ENCODE data around the gene SNX1. TPM values are rescaled to one million over a fixed set of nuclear protein-coding genes. Genes with fewer than 3 reads are reported as not detected.

SNX1 gene
- total and polyA plus RNA-seq, 10 of the 15 experiments (the other 5 are each of a cell fraction or from before 2014, with no cell fraction given) = 17.8 to 115 (median 96.3) TPM

DNA sequence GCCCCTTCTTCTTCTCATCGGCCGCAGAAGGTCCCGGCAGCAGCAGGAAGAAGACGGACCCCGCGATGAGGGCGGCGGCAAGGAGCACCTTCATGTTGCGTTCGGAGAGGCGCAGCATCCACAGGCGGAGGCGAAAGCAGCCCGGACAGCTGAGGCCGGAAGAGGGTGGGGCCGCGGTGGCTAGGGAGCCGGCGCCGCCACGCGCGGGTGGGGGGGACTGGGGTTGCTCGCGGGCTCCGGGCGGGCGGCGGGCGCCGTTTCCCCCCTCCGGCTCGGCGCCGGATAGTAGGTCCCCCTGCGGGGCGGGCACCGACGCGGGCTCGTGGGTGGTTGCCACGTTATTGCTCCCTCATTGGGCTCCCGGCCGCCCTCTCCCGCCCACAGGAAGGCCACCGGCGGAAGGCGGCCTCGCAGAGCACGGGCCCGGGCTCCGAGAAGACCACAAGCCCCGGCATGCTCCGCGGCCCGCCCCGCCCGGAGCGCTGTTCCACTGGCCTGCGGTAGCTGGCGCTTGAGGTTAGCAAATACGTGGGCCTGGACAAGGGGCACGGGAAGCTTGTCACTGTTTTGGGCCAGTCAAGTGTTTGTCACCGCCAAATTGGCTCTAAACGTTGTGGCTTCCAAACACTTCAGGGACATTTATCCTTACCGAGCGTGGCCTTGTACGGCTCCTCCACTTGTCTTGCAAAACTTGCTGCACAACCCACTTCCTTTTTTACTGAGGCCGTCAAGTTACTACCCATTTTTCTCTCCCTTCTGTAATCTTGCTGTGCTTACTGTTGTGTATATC is 67.3 kb downstream of the SNX1 start, which contains the start of gene PPIB (continued):
- TF ChIP-seq, protein P1, sequence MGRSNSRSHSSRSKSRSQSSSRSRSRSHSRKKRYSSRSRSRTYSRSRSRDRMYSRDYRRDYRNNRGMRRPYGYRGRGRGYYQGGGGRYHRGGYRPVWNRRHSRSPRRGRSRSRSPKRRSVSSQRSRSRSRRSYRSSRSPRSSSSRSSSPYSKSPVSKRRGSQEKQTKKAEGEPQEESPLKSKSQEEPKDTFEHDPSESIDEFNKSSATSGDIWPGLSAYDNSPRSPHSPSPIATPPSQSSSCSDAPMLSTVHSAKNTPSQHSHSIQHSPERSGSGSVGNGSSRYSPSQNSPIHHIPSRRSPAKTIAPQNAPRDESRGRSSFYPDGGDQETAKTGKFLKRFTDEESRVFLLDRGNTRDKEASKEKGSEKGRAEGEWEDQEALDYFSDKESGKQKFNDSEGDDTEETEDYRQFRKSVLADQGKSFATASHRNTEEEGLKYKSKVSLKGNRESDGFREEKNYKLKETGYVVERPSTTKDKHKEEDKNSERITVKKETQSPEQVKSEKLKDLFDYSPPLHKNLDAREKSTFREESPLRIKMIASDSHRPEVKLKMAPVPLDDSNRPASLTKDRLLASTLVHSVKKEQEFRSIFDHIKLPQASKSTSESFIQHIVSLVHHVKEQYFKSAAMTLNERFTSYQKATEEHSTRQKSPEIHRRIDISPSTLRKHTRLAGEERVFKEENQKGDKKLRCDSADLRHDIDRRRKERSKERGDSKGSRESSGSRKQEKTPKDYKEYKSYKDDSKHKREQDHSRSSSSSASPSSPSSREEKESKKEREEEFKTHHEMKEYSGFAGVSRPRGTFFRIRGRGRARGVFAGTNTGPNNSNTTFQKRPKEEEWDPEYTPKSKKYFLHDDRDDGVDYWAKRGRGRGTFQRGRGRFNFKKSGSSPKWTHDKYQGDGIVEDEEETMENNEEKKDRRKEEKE (IDR thresholded peaks at IDR 0.05) = peak; percentile 91
- no peak for TF ChIP-seq CHD4 (IDR thresholded peaks at IDR 0.05)
- no peak for TF ChIP-seq ZSCAN29 (IDR thresholded peaks at IDR 0.05)
- TF ChIP-seq KLF5 (IDR thresholded peaks at IDR 0.05; ENCODE audit: partially characterized antibody) = peak; percentile 98
- TF ChIP-seq, protein P2, sequence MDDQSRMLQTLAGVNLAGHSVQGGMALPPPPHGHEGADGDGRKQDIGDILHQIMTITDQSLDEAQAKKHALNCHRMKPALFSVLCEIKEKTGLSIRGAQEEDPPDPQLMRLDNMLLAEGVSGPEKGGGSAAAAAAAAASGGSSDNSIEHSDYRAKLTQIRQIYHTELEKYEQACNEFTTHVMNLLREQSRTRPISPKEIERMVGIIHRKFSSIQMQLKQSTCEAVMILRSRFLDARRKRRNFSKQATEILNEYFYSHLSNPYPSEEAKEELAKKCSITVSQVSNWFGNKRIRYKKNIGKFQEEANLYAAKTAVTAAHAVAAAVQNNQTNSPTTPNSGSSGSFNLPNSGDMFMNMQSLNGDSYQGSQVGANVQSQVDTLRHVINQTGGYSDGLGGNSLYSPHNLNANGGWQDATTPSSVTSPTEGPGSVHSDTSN (IDR thresholded peaks at IDR 0.05; ENCODE audit: insufficient replicate concordance, low read depth, low read length) = no peak
- no peak; the same call in 1 of the 2 replicates for TF ChIP-seq RFX5 (IDR thresholded peaks at IDR 0.05; ENCODE audit: low read depth, low read length)
- TF ChIP-seq RAD21 (IDR thresholded peaks at IDR 0.05; ENCODE audit: insufficient read depth, low read depth, low read length) = peak; percentile 67
- TF ChIP-seq JUNB (IDR thresholded peaks at IDR 0.05) = no peak
- TF ChIP-seq NFXL1 (IDR thresholded peaks at IDR 0.05; ENCODE audit: borderline replicate concordance) = no peak
- TF ChIP-seq SREBF1 (IDR thresholded peaks at IDR 0.05; ENCODE audit: low read length) = peak; percentile 95
- TF ChIP-seq, protein P3, sequence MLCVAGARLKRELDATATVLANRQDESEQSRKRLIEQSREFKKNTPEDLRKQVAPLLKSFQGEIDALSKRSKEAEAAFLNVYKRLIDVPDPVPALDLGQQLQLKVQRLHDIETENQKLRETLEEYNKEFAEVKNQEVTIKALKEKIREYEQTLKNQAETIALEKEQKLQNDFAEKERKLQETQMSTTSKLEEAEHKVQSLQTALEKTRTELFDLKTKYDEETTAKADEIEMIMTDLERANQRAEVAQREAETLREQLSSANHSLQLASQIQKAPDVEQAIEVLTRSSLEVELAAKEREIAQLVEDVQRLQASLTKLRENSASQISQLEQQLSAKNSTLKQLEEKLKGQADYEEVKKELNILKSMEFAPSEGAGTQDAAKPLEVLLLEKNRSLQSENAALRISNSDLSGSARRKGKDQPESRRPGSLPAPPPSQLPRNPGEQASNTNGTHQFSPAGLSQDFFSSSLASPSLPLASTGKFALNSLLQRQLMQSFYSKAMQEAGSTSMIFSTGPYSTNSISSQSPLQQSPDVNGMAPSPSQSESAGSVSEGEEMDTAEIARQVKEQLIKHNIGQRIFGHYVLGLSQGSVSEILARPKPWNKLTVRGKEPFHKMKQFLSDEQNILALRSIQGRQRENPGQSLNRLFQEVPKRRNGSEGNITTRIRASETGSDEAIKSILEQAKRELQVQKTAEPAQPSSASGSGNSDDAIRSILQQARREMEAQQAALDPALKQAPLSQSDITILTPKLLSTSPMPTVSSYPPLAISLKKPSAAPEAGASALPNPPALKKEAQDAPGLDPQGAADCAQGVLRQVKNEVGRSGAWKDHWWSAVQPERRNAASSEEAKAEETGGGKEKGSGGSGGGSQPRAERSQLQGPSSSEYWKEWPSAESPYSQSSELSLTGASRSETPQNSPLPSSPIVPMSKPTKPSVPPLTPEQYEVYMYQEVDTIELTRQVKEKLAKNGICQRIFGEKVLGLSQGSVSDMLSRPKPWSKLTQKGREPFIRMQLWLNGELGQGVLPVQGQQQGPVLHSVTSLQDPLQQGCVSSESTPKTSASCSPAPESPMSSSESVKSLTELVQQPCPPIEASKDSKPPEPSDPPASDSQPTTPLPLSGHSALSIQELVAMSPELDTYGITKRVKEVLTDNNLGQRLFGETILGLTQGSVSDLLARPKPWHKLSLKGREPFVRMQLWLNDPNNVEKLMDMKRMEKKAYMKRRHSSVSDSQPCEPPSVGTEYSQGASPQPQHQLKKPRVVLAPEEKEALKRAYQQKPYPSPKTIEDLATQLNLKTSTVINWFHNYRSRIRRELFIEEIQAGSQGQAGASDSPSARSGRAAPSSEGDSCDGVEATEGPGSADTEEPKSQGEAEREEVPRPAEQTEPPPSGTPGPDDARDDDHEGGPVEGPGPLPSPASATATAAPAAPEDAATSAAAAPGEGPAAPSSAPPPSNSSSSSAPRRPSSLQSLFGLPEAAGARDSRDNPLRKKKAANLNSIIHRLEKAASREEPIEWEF (IDR thresholded peaks at IDR 0.05; ENCODE audit: insufficient replicate concordance, low read depth, low read length) = no peak
- no peak for TF ChIP-seq NRF1 (conservative IDR thresholded peaks at IDR 0.05; ENCODE audit: low read depth, low read length)
- 0 out of 2 replicates have a peak, but pooled peaks have one; percentile 45 for TF ChIP-seq SMARCA5 (IDR thresholded peaks at IDR 0.05)
- peak; percentile 38 for TF ChIP-seq TCF12 (IDR thresholded peaks at IDR 0.05; ENCODE audit: low read depth, low read length)
- peak; percentile 83 for TF ChIP-seq RUNX3 (IDR thresholded peaks at IDR 0.05; ENCODE audit: low read length)
- peak; percentile 89 for TF ChIP-seq CREB1 (IDR thresholded peaks at IDR 0.05; ENCODE audit: low read depth)
- TF ChIP-seq BACH1 (IDR thresholded peaks at IDR 0.05; ENCODE audit: borderline replicate concordance) = peak; percentile 62
- TF ChIP-seq ATF7 (IDR thresholded peaks at IDR 0.05; ENCODE audit: low read depth) = peak; percentile 74; the same call in 1 of the 2 replicates
- peak; percentile 58 for TF ChIP-seq NR2C1 (IDR thresholded peaks at IDR 0.05)
- TF ChIP-seq POU2F2 (IDR thresholded peaks at IDR 0.05; ENCODE audit: borderline replicate concordance, low read depth, low read length) = peak; percentile 86
- no peak for TF ChIP-seq CBX3 (IDR thresholded peaks at IDR 0.05; ENCODE audit: borderline replicate concordance, low read depth)
- 0 out of 4 replicates have a peak, but pooled peaks have one; percentile 14 to 29 for TF ChIP-seq SRF (IDR thresholded peaks at IDR 0.05; ENCODE audit: low read depth in 2 of 2, low read length in 2 of 2)
- no peak for TF ChIP-seq PAX8 (IDR thresholded peaks at IDR 0.05)

Measured in GM12878 (cell line).